ENCODE data around the gene TELO2.

TELO2 gene

DNA sequence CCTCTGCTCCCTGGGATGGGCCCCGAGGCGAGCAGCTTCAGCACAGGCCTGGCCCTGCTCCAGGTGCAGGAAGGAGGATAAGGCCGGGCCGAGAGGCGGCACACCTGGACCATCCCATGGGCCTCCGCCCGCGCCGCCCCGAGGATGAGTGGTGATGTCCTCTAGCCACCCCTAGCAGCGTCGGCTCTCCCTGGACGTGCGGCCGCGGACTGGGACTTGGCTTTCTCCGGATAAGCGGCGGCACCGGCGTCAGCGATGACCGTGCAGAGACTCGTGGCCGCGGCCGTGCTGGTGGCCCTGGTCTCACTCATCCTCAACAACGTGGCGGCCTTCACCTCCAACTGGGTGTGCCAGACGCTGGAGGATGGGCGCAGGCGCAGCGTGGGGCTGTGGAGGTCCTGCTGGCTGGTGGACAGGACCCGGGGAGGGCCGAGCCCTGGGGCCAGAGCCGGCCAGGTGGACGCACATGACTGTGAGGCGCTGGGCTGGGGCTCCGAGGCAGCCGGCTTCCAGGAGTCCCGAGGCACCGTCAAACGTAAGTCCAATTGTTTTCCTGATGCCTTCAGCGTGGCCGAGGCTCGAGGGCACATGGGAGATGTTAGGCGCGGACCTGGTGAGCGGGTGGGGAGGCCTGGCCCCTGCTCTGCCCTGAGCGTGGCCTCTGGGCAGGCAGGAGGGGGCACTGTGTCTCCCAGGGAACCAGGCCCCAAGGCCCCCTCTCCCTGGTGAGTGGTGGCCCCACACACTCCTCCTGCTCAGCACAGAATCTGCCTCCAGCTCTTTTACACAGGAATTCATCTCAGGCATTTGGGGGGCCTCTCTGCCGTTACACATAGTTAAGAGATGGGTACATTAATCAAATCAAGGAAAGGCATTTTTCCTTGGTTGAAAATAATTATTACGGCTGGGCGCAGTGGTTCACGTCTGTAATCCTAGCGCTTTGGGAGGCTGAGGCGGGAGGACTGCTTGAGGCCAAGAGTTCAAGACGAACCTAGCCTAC is 41.2 kb downstream of the TELO2 start:
- H3K4me3 ChIP-seq (ENCODE audit: low read depth, low read length), result no peak overlapping the region

DNA sequence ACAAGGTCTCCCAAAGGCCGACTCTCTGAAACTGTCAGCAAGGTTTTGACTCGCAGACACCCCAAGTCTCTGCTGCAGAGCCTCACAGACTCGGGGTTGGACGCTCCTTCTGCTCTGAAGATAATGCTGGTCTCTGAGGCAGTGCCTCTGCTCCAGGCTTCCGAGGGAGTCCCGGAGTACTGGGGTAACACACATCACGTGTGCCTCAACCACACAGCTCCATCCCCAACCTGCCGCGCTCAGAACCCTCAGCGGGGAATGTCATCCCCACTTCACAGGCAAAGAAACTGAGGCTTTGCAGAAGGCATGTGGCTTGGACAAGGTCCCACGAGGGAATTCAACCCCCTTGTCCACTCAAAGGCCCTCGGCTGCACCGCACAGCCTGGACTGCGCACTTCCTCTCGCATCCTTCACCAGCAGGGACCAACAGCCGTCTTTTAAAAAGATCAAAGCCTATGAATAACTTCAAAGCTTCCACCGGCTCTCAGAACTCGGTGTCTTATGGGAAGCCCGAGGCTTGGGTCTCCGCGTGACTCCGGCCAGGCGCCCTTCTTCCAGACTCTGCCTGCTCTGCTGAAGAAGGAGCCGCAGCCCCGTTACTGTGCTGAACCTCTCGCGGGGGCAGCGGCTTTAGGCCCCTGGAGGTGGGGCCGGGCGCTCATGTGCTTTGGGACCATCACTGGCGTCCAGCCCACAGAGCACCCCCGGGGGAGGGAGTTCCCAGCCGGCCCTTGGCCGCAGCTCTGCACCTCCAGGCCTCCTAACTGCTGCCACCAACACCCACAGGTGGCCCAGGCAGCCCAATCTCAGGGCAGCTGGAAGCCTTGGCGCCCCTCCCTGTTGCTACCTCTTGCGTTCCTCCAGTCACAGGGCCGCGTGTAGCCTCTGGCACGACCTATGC is 42.5 kb downstream of the TELO2 start:
- H3K4me3 ChIP-seq (ENCODE audit: low read depth, low read length), result no peak overlapping the region

DNA sequence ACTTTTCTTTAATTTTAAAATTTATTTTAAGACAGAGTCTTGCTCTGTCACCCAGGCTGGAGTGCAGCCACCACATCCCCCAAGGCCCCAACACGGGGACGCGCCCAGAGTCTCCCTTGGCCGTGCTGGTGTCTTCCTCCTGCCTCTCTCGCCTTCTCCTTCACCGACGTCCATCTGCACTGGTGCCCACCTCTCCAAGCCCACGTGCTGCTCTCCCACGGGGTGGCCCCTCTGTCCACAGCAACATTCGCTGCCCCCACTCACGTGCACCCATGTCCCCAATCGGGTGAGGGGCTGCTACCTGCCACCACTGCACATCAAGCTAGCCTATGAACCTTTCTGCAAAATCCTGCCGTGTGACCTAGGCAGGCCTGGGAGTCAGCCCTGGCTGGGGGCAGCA is 43.4 kb downstream of the TELO2 start:
- no peak overlapping the region for H3K4me3 ChIP-seq (ENCODE audit: low read depth, low read length)

DNA sequence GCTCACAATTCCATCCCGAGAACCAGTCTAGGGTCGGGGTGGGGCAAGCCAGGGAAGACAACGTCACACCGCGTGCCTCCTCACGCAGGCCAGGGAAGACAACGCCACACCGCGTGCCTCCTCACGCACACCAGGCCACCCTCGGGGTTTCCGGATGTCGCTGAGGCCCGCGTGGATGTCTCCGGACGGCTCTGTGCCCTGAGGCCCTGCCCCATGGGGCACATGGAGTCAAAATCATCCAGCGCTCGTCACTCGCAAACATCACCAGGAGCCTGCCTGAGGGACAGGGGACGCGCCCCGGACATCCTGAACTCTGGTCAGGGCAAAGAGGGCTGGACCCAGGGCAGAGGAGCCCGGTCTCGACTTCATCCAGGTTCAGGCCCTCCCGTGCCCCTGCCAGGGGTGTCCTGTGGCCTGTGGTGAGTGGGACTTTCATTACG is 44.0 kb downstream of the TELO2 start:
- no peak overlapping the region for H3K4me3 ChIP-seq (ENCODE audit: low read depth, low read length)

DNA sequence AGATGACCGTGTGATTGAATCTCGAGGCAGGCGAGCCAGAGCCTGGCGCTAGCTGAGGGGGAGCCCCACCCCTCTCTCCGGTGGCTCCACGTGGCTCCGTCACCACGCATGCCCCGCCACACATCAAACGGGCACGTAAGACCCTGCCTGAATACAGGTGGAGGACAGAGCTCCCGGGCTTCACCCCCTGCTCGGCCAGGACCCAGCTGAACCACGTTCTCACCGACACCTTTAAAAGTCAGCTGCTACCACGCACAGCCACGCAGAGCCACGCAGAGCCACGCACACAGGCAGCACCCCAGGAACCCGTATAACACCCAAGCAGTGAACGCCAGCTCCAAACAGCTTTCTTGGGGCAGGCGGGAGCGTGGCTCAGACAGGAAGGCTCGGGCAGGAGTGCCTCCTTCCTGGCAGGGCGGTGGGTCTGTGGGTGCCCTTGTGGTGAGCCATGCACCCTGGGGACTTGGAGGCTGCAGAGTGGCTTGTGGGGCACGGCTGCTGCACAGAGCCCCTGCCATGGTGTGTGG is 44.7 kb downstream of the TELO2 start:
- H3K4me3 ChIP-seq (ENCODE audit: low read depth, low read length), result no peak overlapping the region

DNA sequence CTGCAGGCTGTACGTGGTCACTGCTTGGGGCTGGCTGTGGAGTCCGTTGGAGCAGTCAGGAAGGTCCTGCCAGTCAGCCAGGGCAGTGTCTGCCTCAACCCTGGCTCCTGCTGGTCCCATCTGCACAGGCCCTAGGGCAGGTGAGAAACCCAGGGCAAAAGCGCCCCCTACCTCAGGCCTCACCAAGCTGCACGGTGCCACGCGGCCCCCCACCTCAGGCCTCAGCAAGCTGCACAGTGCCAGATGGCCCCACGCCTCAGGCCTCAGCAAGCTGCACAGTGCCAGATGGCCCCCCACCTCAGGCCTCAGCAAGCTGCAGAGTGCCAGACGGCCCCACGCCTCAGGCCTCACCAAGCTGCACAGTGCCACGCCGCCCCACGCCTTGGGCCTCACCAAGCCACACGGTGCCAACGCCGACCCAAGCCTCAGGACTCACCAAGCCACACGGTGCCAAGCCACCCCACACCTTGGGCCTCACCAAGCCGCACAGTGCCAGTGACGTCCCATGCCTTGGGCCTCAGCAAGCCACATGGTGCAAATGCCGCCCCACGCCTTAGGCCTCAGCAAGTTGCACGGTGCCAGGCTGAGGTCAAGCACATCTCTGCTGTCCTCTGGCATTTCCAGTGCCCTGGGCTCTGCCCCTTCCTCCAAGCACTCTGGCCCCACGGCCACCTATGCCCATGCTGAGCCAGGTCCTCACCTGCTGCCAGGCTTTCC is 45.8 kb downstream of the TELO2 start:
- no peak overlapping the region for H3K4me3 ChIP-seq (ENCODE audit: low read depth, low read length)

DNA sequence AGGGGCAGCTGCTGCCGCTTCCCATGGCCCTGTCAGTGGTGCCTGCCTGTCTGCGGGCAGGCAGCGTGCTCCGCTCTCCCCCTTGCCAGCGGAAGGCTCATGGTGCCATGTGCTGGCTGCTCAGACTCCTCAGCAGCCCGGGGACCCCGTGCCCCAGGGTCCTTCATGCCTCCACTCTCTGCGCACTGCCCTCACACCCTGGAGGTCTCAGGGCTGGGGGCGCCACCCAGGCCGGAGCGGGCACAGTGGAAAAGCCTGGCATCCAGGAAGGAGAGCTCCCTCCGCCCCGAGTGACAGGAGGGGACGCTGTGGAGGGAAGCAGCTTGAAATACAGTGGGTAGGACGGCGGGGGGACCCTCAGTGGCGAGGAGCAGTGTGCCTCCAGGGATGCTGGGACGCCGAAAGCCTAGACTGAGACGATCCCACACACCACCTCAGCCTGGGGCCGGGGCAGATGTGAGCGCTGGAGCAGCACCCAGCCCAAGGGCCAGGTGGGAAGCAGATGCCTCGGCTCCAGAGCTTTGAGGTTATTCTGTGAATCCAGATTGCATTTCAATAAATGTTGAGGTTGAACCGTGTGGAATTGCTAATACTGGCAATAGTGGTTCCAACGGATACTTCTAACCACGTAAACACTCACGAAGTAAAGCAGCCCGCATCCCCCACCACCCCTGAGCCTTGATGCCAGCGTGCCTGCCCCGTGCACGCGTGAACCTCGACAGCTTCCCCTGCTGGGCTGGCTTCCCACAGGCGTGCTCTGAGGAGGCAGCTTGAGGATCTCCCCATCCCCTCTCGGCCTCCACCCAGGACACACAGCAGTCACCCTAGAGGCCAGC is 46.8 kb downstream of the TELO2 start:
- no peak overlapping the region for H3K4me3 ChIP-seq (ENCODE audit: low read depth, low read length)

DNA sequence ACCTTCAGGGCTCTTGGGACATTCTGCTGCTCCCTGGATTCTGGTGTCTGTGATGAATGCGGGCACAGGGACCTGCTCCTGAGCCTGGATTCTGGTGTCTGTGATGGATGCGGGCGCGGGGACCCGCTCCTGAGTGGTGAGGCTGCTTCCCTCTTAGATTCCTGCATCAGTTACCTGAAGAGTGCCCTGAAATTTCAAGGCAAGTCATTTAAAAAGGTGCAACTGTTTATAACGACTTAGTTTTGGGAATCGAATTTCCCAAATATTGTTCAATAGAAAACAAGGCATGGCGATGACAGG is 47.3 kb downstream of the TELO2 start:
- no peak overlapping the region for H3K4me3 ChIP-seq (ENCODE audit: low read depth, low read length)

DNA sequence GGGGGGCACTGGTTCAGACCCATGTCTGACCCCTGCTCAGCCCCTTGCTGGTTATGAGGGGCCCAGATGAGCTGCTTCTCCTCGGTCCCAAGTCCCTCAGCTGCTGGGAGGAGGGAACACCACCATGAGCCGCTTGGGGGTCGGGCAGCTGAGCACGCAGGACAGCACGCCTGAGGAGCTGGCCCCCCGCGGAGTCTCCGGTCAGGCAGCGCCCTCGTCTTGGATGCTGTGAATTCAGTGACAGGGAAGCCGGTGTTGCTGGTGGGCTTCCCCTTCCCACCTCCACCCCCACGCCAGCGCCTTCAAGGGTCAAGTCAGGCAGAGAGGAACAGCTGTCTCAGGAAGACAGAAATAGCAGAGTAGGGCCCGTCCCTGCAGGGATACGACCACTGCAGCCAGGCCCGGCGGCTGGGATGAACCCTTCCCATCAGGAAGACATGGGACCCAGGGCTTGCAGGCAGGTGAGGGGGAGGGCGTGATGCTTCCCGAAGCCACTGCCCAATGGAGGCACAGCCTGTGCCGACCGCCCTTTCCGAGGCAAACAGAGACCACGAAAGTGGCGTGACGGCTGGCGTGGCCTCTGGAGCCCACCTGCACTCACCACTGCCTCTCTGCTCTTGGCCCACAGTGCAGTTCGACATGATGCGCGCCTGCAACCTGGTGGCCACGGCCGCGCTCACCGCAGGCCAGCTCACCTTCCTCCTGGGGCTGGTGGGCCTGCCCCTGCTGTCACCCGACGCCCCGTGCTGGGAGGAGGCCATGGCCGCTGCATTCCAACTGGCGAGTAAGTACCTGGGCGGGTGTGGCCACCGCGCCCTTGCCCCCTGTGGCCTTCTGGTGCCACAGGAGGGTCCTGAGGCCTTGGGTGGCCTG is 48.4 kb downstream of the TELO2 start:
- no peak overlapping the region for H3K4me3 ChIP-seq (ENCODE audit: low read depth, low read length)

DNA sequence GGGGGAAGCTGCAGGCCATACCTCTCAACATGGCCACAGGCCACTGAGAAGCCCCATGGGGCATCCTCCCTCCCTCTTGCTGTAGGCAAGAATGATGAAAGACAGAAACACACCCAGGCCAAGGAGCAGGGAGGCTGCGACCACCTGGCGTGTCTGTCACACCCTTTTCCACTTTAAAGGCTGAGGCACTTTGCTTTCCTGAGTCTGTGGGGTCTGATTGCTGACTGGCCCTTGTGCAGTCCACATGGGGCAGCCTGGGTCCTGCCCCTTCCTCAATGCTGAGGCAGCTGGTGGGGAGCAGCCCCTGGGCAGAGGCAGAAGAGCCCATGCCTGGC is 49.0 kb downstream of the TELO2 start:
- no peak overlapping the region for H3K4me3 ChIP-seq (ENCODE audit: low read depth, low read length)

DNA sequence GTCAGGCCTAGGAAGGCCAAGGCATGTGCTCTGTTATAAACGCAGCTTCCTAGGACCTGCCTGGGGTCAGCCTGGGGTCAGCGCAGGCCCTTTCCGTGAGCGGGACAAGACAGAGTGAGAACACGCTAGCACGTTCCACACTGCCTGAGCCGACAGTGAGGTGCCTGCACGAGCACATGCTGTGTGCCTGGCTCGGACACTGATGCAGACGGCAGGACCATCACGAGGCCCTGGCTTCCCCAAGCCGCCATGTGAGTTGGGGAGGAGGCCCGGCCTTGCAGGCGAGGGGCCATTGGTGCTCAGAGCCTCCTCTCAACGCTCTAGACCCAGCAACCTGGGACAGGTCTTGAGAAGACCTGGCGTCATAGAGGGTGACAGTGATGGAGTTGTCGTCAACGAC is 49.4 kb downstream of the TELO2 start:
- H3K4me3 ChIP-seq (ENCODE audit: low read depth, low read length), result no peak overlapping the region

DNA sequence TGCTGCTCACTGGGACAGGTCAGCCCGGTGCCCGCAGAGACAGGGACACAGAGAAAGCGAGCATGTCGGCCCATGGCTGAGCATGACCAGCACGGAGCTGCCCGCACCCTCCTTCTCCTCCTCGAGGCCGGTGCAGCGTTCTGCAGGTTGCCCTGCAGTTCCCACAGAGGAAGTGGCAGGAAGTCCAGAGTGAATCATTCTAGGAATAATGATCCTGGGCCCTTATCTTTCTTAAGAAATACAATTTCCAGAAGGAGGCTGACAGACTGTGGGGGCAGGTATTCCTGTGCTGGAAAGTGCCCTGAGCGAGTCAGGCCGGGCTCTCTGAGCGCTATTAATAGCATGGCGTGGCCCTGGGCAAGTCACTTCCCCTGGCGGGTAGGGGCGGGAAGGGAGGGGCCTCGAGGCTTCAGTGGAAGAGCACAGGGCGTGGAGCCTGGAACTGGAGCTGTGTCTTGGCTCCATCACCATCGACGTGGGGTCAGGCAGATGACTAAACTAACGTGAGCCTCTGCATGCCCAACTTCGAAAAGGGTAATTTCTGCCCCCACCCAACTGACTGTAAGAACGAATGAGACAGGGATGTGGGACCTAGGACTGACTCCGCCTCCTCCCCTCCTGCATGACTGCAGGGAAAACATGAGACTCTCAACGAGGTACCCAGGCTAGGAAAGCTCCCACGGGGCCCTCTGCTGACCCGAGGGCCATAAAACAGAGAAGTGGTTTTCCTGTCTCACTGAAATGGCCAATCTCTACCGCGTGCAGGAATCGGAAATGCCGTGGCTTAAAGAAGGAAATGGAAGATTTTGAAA is 50.1 kb downstream of the TELO2 start:
- no peak overlapping the region for H3K4me3 ChIP-seq (ENCODE audit: low read depth, low read length)

DNA sequence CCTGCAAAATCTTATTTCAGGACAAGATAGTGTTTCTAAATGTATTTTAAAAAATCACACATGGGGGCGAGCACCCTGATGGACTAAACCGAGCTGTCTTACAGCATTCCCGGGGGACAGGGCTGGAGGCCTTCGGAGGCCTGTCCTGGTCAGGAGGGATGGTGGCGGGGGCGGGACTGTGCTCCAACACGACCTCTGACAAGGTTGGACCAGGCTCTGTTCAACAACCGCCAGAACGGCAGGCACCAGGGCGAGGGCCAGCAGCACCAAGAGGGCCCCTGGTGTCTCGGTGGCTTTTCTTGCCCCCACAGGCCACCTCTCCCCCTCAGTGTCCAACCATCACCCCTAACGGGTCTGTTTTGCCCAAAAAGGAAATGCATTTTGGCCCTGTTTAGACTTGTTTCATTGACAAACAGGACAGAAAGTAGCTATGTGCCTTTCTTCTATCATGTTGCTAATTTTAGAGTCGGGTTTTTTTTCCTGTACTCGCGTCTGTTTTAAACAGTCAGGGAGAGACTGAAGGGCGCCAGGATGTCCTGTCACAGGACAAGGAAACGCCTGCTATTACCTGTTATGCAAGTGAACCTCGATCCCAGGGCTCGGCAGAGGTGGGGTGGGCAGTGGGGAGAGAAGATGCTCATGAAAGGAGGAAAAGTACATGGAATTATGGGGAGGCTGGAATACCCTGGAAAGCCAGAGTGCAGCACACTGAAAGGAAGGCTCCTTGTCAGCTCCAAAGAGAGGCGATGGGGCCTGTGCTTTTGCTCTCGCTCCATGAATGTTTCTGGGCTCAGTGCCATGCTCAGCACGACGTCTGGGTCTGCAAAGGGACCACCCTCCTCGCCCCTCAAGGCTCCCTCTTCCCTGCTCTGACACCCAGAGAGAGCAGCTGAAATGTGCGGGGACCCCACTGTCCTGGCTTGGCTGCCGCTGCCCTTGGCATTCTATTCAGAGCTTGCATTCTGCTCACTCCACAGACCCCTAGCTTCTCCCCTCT is 52.2 kb downstream of the TELO2 start:
- H3K4me3 ChIP-seq (ENCODE audit: low read depth, low read length), result no peak overlapping the region

DNA sequence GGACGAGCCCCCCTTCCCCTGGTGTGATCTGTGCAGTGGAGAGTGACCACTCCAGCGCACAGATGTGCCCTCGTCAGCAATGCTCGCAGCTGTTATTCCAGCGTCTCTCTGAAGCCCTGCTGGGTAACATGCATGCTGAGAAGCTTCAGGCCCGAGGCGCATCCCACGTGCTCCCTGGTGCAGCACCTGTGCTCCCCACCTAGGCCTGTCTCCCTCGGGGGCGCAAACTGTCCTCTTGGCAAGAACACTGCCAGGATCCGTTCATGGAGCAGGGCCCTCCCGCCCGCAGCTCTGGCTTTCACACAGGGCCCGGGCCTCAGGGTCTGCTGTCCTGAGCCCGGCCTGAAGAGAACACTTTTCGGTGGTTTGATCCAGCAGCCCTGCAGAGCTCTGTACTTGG is 53.3 kb downstream of the TELO2 start:
- no peak overlapping the region for H3K4me3 ChIP-seq (ENCODE audit: low read depth, low read length)

DNA sequence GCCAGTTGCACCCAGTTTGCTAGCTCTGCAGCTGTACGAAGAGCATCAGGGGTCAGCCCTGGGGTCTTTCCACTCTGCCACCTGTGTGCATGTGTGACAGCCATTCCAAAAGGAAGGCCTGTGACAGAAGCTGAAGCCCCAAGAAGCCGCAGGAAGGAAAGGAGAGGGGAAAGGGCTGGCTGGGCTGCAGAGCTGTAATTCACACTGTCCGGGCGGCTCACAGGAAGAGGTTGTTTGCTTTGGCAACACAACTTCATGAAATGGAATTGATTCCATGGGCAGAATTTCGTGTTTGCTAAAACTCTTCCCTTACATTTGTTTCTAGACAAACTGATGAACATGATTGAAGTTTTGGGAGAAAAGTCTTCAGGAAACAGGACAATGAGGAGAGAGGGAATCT is 55.1 kb downstream of the TELO2 start:
- H3K4me3 ChIP-seq (ENCODE audit: low read depth, low read length), result no peak overlapping the region

DNA sequence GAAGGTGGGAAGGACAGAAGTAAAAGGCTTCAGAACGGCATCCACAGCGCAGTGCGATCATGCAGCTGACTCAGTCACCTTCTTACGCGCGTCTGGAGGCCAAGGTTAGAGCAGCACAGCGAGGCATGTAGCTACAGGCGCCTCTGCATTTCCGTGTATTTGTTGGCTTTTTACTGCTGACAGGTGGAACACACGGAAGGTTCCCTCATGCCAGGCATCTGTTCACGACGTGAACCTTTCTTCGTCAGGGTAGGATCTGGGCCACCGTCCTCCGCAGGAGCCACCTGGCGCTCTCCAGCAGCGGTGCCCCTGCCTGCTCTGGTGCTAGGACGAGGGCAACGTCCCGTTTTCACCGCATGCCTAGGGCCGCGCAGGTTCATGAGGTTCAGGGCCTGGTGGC is 55.6 kb downstream of the TELO2 start:
- H3K4me3 ChIP-seq (ENCODE audit: low read depth, low read length), result no peak overlapping the region

DNA sequence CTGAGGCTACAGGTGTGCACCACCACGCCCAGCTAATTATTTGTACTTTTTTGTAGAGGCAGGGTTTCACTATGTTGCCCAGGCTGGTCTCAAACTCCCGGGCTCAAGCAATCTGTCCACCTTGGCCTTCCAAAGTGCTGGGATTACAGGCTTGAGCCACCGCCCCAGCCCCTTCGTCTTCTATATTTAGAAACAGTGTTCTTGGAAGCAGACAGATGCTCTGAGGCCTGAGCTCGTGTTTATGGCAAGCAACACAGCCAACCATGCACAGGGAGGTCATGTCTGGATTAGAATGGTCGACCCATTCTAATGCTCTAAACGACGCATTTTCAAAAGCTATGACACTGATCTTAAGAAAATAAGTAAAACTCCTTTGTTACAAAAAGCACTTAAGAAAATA is 56.9 kb downstream of the TELO2 start:
- H3K4me3 ChIP-seq (ENCODE audit: low read depth, low read length), result no peak overlapping the region
